ENCODE measurements around the gene TPCN2.

TPCN2 gene

DNA sequence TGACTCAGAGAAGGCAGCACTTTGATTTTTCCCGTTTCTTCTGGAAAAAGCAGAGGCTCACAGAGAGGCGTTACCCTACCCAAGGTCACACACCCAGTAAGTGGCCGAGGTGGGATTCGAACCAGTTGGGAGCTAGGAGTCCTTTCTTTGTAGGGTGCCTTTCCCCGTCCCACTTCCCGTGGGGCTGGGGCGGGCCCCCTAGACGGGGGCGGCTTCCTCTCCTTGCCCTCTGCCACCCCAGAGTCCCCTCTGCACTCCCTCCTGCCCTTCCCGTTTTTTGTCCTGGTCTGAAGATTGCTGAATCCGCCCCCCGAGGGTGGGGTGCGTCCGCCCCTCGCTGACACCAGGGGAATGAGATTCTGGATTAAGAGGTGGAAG is 747 bp downstream of the TPCN2 start:
- peak overlapping the region; percentile 97 for H3K27ac ChIP-seq (ENCODE audit: low read depth, low read length)
- peak overlapping the region; percentile 74 for H3K9ac ChIP-seq (ENCODE audit: low read length)
- H3K4me1 ChIP-seq (ENCODE audit: control insufficient read depth, insufficient read depth, low read length), result peaks cover 33% of the 10 kb centered on the region
- H3K4me3 ChIP-seq (ENCODE audit: low read length), result peak overlapping the region; percentile 77
- peaks cover 3% of the 10 kb centered on the region for H3K36me3 ChIP-seq (ENCODE audit: control insufficient read depth, insufficient read depth, low read length)
- no peaks in the 10 kb centered on the region for H3K27me3 ChIP-seq (ENCODE audit: control insufficient read depth, insufficient read depth, low read length)

- Histone ChIP-seq H3K4me3 (ENCODE audit: low read length) (peak overlapping the region; percentile 30), H3K36me3 (ENCODE audit: control insufficient read depth, insufficient read depth, low read length) (peaks cover 13% of the 10 kb centered on the region), H3K4me1 (ENCODE audit: control insufficient read depth, insufficient read depth, low read length) (peaks cover 35% of the 10 kb centered on the region), H3K9ac (ENCODE audit: low read length) (no peak overlapping the region), H3K27ac (ENCODE audit: low read depth, low read length) (peak overlapping the region; percentile 70), H3K27me3 (ENCODE audit: control insufficient read depth, insufficient read depth, low read length) (no peaks in the 10 kb centered on the region)
Observed at GRCh38 chr11:69050592-69051380, 2.1 kb downstream of the TPCN2 start.

GRCh38 chr11:69051381-69052342 is 2.9 kb downstream of the TPCN2 start:
- Histone ChIP-seq H3K27me3 (ENCODE audit: control insufficient read depth, insufficient read depth, low read length) (no peaks in the 10 kb centered on the region), H3K4me3 (ENCODE audit: low read length) (peak overlapping the region; percentile 30), H3K27ac (ENCODE audit: low read depth, low read length) (peak overlapping the region; percentile 70), H3K4me1 (ENCODE audit: control insufficient read depth, insufficient read depth, low read length) (peaks cover 35% of the 10 kb centered on the region), H3K36me3 (ENCODE audit: control insufficient read depth, insufficient read depth, low read length) (peaks cover 13% of the 10 kb centered on the region), H3K9ac (ENCODE audit: low read length) (no peak overlapping the region)

DNA sequence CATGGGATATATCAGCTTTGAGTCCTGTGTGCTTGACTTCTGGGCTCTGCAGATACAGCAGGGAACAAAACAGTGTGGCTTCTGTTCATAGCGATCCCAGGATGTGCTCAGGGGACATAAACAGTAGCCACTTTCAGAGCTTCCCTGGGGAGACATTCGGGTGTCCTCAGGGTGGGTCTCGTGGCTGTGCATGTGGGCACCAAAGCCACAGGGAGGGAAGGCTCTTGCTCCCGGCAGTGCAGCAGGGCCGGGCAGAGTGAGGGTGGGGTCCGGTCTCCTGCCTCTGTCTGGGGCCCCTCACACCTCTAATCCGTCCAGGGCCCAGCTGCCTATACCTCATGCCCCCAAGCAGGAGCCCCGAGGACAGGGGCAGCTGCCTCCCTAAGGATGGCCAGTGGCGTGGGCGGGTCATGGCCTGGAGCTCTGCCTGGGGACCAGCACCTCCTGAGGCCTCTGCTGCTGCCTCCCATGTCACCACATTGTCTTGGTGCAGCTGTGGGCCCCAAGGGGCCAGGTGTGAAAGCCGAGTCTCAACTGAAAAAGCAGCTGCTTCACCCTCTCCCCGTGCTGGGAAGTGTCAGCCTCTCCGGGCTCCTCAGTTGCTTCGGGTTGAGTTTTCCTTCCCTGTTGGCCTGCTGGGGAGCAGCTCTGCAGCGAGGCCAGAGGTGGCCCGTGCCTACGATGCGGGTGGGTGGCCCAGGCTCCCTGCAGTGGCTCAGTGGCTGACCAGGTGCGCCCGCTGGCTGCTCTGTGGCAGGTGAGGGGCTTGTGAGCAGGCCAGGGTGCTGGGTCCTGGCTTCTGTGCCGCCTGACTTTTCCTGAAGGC is 3.8 kb downstream of the TPCN2 start:
- Histone ChIP-seq H3K4me3 (ENCODE audit: low read length) (no peak overlapping the region), H3K9ac (ENCODE audit: low read length) (no peak overlapping the region), H3K27me3 (ENCODE audit: control insufficient read depth, insufficient read depth, low read length) (no peaks in the 10 kb centered on the region), H3K36me3 (ENCODE audit: control insufficient read depth, insufficient read depth, low read length) (peaks cover 13% of the 10 kb centered on the region), H3K27ac (ENCODE audit: low read depth, low read length) (peak overlapping the region; percentile 70), H3K4me1 (ENCODE audit: control insufficient read depth, insufficient read depth, low read length) (peaks cover 35% of the 10 kb centered on the region)

DNA sequence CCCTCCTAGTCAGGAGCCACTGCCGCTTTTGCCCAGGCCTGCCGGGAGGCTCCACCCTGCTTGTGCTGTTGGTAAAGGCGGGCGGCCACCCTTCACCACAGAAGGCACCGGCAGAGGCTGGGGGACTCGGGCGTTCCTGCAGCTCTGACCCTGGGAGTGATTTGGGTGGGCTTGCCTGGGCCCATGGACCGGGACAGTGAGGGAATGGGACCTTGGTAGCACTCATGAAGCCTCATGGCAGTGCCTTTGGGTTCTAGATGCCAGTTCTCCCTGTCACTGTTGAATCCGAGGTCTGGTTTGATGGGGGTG is 4.4 kb downstream of the TPCN2 start:
- no peak overlapping the region for H3K9ac ChIP-seq (ENCODE audit: low read length)
- no peaks in the 10 kb centered on the region for H3K27me3 ChIP-seq (ENCODE audit: control insufficient read depth, insufficient read depth, low read length)
- no peak overlapping the region for H3K4me3 ChIP-seq (ENCODE audit: low read length)
- peak overlapping the region; percentile 70 for H3K27ac ChIP-seq (ENCODE audit: low read depth, low read length)
- peaks cover 35% of the 10 kb centered on the region for H3K4me1 ChIP-seq (ENCODE audit: control insufficient read depth, insufficient read depth, low read length)
- H3K36me3 ChIP-seq (ENCODE audit: control insufficient read depth, insufficient read depth, low read length), result peaks cover 13% of the 10 kb centered on the region

DNA sequence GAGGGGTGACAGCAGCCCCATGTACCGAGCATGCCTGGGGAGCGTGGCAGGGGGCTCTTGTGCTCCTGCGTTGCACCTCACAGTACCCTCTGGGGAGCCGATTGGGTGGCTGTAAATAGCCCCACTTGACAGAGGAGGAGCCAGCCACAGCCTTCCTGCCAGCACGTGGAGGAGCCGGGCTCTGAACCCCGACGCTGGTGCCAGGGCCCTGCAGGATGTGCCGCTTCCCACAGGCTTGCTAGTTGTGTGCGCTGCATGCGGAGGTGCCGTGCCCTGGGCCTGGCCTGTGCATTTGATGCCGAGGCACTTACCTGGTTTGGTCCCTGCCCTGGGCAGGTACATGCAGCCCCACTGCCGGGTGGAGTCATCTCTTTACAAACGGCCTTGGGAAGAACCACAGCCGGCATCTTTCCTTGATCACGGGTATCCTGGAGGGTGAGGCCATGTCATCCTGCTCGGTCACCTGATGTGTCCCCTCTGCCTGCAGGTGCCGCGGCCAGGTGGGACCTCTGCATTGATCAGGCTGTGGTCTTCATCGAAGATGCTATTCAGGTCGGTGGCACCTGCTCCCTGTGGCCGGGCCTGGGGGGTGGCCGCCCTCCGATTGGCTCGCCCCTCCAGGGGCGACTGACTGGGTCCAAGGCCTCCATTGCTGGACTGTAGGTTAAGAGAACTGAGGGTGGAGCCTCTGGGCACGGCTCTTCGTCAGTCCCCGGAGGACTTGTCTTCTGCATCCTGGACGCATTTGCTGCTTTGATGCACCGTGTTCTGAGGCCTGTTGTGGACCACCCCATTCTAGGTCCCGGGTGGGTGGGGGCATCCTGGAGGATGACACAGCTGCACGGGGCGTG is 5.0 kb downstream of the TPCN2 start:
- Histone ChIP-seq H3K4me1 (ENCODE audit: control insufficient read depth, insufficient read depth, low read length) (peaks cover 33% of the 10 kb centered on the region), H3K36me3 (ENCODE audit: control insufficient read depth, insufficient read depth, low read length) (peaks cover 13% of the 10 kb centered on the region), H3K27ac (ENCODE audit: low read depth, low read length) (peak overlapping the region; percentile 70), H3K4me3 (ENCODE audit: low read length) (no peak overlapping the region), H3K9ac (ENCODE audit: low read length) (no peak overlapping the region), H3K27me3 (ENCODE audit: control insufficient read depth, insufficient read depth, low read length) (no peaks in the 10 kb centered on the region)

DNA sequence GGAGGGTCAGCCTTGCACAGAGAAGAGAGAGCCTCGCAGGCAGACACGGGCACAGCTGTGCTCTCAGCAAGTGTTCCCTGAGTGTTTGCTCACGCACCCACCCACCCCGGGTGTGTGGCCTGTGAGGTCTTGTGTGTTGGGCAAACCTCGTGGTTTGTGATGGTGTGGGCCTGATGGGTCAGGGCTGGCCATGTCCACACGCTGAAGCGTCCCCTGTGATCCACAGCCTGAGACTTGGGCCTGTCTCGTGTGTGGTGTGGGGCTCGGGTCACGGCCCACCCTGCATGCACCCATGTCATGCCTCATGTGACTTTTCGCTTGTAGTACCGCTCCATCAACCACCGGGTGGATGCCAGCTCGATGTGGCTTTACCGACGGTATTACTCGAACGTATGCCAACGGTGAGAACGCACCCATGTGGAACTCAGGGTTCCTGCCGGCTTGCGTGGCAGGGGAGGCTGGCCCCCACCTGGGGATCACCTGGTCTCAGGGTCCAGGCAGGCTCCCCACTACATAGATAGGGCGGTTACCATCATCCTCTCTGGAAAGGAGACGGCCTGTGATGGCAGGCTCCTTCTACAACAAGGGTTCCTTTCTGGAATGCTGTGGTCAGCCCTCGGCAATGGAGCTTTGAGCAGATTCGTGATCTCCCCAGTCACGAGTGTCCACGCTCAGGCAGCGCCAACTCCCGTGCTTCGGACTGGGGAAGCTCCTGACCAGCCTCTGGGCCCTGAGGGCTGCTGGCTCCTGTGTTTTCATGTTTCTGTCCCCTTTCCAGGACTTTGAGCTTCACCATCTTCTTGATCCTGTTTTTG is 5.9 kb downstream of the TPCN2 start:
- Histone ChIP-seq H3K27ac (ENCODE audit: low read depth, low read length) (no peak overlapping the region), H3K4me3 (ENCODE audit: low read length) (no peak overlapping the region), H3K27me3 (ENCODE audit: control insufficient read depth, insufficient read depth, low read length) (no peaks in the 10 kb centered on the region), H3K4me1 (ENCODE audit: control insufficient read depth, insufficient read depth, low read length) (peaks cover 30% of the 10 kb centered on the region), H3K36me3 (ENCODE audit: control insufficient read depth, insufficient read depth, low read length) (peaks cover 14% of the 10 kb centered on the region), H3K9ac (ENCODE audit: low read length) (no peak overlapping the region)

GRCh38 chr11:69055212-69055586 is 6.5 kb downstream of the TPCN2 start:
- Histone ChIP-seq H3K27me3 (ENCODE audit: control insufficient read depth, insufficient read depth, low read length) (no peaks in the 10 kb centered on the region), H3K9ac (ENCODE audit: low read length) (no peak overlapping the region), H3K27ac (ENCODE audit: low read depth, low read length) (no peak overlapping the region), H3K4me3 (ENCODE audit: low read length) (no peak overlapping the region), H3K4me1 (ENCODE audit: control insufficient read depth, insufficient read depth, low read length) (peaks cover 28% of the 10 kb centered on the region), H3K36me3 (ENCODE audit: control insufficient read depth, insufficient read depth, low read length) (peaks cover 20% of the 10 kb centered on the region)

DNA sequence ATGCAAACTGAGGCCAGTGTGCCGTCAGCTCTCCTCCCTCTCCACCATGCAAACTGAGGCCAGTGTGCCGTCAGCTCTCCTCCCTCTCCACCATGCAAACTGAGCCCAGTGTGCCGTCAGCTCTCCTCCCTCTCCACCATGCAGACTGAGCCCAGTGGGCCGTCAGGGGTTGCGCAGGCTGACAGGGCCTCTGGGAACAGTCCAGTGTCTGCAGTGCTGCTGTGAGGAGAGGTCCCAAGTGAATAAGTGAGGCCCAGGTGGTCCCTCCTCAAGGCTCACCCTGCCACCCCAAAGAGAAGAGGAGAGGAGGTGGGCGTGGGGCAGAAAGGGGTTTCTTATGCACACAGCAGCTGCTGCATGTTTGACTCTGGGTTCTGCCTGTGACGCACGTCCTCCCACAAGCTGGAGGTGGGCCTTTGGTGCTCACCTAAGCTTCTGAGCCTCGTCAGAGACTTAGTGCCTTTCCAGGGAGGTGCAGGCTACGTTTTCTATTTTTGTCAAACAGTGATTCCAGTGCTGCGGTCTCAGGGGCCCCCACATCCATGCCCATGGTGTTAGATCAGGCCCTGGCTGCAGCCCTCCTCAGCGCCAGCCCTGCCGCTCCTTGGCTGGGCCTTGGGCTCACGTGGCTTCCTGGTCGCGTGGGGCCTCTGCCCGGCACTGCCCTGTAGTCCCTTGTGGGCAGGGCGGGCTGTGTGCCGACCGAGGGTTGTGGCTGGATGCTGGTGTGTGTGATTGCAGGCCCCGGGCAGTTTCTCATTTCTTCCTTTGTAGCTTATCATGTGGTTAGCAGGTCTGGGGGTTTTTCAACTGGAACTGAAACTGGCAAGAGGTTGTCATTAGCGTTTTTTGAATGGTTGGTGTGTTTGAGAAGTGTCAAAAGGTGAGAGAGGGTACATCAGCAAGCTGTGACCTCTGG is 7.1 kb downstream of the TPCN2 start:
- H3K9ac ChIP-seq (ENCODE audit: low read length), result no peak overlapping the region
- no peaks in the 10 kb centered on the region for H3K27me3 ChIP-seq (ENCODE audit: control insufficient read depth, insufficient read depth, low read length)
- peaks cover 24% of the 10 kb centered on the region for H3K4me1 ChIP-seq (ENCODE audit: control insufficient read depth, insufficient read depth, low read length)
- H3K36me3 ChIP-seq (ENCODE audit: control insufficient read depth, insufficient read depth, low read length), result peaks cover 20% of the 10 kb centered on the region
- H3K27ac ChIP-seq (ENCODE audit: low read depth, low read length), result no peak overlapping the region
- H3K4me3 ChIP-seq (ENCODE audit: low read length), result no peak overlapping the region

- Histone ChIP-seq H3K27me3 (ENCODE audit: control insufficient read depth, insufficient read depth, low read length) (no peaks in the 10 kb centered on the region), H3K4me1 (ENCODE audit: control insufficient read depth, insufficient read depth, low read length) (peaks cover 14% of the 10 kb centered on the region), H3K9ac (ENCODE audit: low read length) (no peak overlapping the region), H3K36me3 (ENCODE audit: control insufficient read depth, insufficient read depth, low read length) (peaks cover 25% of the 10 kb centered on the region), H3K27ac (ENCODE audit: low read depth, low read length) (no peak overlapping the region), H3K4me3 (ENCODE audit: low read length) (no peak overlapping the region)
Observed at GRCh38 chr11:69057236-69057635, 8.5 kb downstream of the TPCN2 start.

All from rectal smooth muscle tissue (tissue), 1 donor.